ENCODE measurements around the gene PHLDA2. TPM values are rescaled to one million over a fixed set of nuclear protein-coding genes. Genes with fewer than 3 reads are reported as not detected.
"Not testable (repeated sequence)": the region's sequence is repeated elsewhere in the genome, so short reads cannot be mapped to it uniquely, and the experiment has no call there.

The PHLDA2 gene
- total RNA-seq, 1 donor from 2014 or later: 96.1 TPM

DNA sequence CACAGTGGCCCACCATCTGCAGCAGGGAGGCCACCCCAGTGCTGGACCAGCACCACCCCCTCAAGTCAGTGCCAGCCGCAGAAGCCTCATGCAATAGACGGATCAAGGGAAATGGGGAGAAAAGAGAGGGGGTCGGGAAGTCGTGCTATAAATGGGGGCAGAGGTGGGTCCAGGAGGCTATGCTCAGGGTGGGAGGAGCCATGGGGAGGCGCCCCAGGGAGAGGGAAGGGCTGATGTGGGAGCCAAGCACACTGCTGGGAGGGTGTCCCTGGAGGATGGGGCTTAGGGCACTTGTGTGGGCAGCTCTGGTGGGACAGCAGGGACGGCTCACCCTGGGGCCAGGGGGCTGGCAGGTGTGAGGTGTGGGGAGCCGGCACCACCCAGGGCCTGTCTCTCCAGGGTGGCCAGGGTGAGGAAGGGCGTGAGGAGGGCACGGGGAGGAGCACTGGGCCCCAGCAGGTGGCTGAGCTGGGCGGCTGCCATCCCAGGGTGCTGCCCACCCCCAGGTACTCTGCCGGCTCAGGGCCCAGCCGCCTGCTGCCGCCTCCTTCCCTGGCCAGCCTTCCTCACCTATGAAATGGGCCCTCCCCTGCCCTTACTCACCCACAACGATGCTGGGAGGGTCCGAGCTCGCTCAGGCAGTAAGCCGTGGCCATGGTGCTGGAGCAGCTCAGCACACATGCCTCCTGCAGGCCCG lies 18.0 kb downstream of the PHLDA2 start:
- no peaks in the 10 kb centered on the region for H3K9me3 Mint-ChIP-seq (ENCODE audit: unreplicated experiment)
- H3K4me3 Mint-ChIP-seq (ENCODE audit: unreplicated experiment): no peak overlapping the region
- no peak for DNase-seq (ENCODE audit: extremely low spot score, unreplicated experiment)
- H3K4me1 Mint-ChIP-seq (ENCODE audit: unreplicated experiment): peaks cover 25% of the 10 kb centered on the region
- peak overlapping the region; percentile 56 for H3K27ac Mint-ChIP-seq (ENCODE audit: unreplicated experiment)
- no peaks in the 10 kb centered on the region for H3K27me3 Mint-ChIP-seq (ENCODE audit: unreplicated experiment)
- no peaks in the 10 kb centered on the region for H3K36me3 Mint-ChIP-seq (ENCODE audit: unreplicated experiment)
- TF ChIP-seq, protein P1, sequence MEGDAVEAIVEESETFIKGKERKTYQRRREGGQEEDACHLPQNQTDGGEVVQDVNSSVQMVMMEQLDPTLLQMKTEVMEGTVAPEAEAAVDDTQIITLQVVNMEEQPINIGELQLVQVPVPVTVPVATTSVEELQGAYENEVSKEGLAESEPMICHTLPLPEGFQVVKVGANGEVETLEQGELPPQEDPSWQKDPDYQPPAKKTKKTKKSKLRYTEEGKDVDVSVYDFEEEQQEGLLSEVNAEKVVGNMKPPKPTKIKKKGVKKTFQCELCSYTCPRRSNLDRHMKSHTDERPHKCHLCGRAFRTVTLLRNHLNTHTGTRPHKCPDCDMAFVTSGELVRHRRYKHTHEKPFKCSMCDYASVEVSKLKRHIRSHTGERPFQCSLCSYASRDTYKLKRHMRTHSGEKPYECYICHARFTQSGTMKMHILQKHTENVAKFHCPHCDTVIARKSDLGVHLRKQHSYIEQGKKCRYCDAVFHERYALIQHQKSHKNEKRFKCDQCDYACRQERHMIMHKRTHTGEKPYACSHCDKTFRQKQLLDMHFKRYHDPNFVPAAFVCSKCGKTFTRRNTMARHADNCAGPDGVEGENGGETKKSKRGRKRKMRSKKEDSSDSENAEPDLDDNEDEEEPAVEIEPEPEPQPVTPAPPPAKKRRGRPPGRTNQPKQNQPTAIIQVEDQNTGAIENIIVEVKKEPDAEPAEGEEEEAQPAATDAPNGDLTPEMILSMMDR (IDR thresholded peaks at IDR 0.05): no peak

DNA sequence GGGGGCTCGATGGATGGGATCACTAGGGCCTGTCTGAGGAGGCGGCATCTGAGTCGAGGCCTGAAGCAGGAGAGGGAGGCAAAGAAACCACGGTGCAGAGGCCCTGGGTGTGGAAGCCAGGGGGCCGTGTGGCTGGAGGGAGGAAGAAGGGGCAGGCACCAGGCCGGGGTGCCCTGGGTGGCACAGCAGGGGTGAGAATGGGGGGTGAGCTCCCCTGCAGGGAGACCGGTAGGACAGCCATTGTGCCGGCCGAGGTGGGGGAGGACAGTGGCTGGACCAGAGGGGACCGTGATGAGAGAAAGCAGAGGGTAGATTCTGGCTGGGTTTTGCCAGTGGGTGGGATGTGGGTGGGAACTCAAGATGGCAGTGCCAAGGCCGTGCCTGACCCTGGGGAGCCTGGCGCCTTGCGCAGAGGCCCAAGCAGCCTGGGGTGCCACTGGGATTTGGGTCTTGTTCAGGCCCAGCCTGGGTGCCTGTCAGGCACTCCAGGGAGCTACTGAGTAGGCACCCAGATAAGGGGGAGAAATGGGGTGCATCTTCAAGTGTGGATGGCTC lies 18.7 kb downstream of the PHLDA2 start:
- no peak for DNase-seq (ENCODE audit: extremely low spot score, unreplicated experiment)
- Mint-ChIP-seq H3K4me3 (ENCODE audit: unreplicated experiment) (no peak overlapping the region), H3K36me3 (ENCODE audit: unreplicated experiment) (no peaks in the 10 kb centered on the region), H3K4me1 (ENCODE audit: unreplicated experiment) (peaks cover 25% of the 10 kb centered on the region), H3K9me3 (ENCODE audit: unreplicated experiment) (no peaks in the 10 kb centered on the region), H3K27ac (ENCODE audit: unreplicated experiment) (no peak overlapping the region), H3K27me3 (ENCODE audit: unreplicated experiment) (no peaks in the 10 kb centered on the region)
- TF ChIP-seq, protein P1 (IDR thresholded peaks at IDR 0.05): no peak

DNA sequence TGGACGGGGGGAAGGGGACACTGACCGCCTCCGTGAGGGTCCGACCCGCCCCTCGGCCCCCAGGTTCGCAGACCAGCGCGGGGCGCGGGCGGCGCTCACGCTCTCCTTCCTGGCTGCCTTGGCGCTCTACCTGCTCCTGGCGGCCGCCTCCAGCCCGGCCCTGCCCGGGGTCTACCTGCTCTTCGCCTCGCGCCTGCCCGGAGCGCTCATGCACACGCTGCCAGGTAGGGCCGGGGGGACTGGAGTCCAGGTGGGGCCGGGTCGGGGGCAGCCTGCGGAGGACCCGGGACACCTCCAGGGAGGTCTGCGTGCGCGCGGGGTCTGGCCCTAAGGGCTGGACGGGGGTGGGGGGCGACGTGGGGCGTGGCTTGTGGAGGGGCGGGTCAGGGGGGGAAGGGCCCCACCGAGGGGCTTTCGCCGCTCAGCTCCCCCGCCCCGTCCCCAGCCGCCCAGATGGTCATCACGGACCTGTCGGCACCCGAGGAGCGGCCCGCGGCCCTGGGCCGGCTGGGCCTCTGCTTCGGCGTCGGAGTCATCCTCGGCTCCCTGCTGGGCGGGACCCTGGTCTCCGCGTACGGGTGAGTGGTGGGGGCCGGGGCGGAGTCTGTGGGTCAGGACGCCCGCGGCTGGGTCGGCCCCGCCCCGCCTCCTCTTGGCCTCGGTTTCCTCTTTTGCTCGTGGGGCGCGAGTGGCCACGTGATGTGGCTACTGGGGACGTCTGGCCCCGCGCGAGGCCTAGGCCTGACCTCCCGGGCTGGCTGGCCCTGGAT lies 19.9 kb downstream of the PHLDA2 start:
- no peaks in the 10 kb centered on the region for H3K36me3 Mint-ChIP-seq (ENCODE audit: unreplicated experiment)
- TF ChIP-seq, protein P1 (IDR thresholded peaks at IDR 0.05): no peak
- DNase-seq (ENCODE audit: extremely low spot score, unreplicated experiment): no peak
- no peak overlapping the region for H3K4me3 Mint-ChIP-seq (ENCODE audit: unreplicated experiment)
- peaks cover 28% of the 10 kb centered on the region for H3K4me1 Mint-ChIP-seq (ENCODE audit: unreplicated experiment)
- no peaks in the 10 kb centered on the region for H3K9me3 Mint-ChIP-seq (ENCODE audit: unreplicated experiment)
- H3K27me3 Mint-ChIP-seq (ENCODE audit: unreplicated experiment): no peaks in the 10 kb centered on the region
- H3K27ac Mint-ChIP-seq (ENCODE audit: unreplicated experiment): no peak overlapping the region

DNA sequence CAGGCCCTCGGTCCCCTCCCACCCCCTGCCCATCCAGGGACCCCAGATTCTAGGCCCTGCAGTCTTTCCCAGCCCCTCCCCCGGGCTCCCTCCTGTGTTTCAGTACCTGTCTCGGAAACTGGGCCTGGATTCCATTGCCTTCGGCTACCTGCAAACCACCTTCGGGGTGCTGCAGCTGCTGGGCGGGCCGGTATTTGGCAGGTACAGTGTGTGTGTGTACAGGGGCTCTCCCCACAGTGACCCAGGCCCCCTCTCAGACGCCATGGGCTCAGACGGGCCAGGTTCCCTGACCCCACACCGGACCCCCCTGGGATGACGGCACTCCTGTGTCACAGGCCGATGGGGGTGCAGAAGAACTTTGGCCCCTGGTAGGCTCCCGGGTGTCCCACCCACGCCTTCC lies 21.1 kb downstream of the PHLDA2 start:
- peaks cover 32% of the 10 kb centered on the region for H3K4me1 Mint-ChIP-seq (ENCODE audit: unreplicated experiment)
- H3K27me3 Mint-ChIP-seq (ENCODE audit: unreplicated experiment): no peaks in the 10 kb centered on the region
- H3K4me3 Mint-ChIP-seq (ENCODE audit: unreplicated experiment): no peak overlapping the region
- DNase-seq (ENCODE audit: extremely low spot score, unreplicated experiment): no peak
- H3K36me3 Mint-ChIP-seq (ENCODE audit: unreplicated experiment): no peaks in the 10 kb centered on the region
- TF ChIP-seq, protein P1 (IDR thresholded peaks at IDR 0.05): no peak
- H3K9me3 Mint-ChIP-seq (ENCODE audit: unreplicated experiment): no peaks in the 10 kb centered on the region
- H3K27ac Mint-ChIP-seq (ENCODE audit: unreplicated experiment): no peak overlapping the region

DNA sequence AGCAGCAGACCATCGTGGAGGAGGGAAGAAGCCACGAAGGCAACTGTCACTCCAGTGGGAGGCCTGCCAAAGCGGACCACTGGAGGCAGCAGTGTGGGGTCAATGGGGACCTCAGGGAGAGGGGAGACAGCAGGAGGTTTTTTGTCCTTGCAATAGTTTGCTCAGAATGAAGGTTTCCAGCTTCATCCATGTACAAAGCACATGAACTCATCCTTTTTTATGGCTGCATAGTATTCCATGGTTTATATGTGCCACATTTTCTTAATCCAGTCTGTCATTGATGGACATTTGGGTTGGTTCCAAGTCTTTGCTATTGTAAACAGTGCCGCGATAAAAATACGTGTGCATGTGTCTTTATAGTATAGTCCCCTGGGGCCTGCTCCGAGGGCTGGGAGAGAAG lies 23.9 kb downstream of the PHLDA2 start:
- H3K4me3 Mint-ChIP-seq (ENCODE audit: unreplicated experiment); H3K36me3 Mint-ChIP-seq (ENCODE audit: unreplicated experiment); H3K27me3 Mint-ChIP-seq (ENCODE audit: unreplicated experiment); H3K9me3 Mint-ChIP-seq (ENCODE audit: unreplicated experiment); H3K27ac Mint-ChIP-seq (ENCODE audit: unreplicated experiment); DNase-seq (ENCODE audit: extremely low spot score, unreplicated experiment): not testable (repeated sequence)
- H3K4me1 Mint-ChIP-seq (ENCODE audit: unreplicated experiment): peaks cover 35% of the 10 kb centered on the region

All from osteocyte (in vitro differentiated cells).